Activated T-cell treated with anti-CD3 and anti-CD28 coated beads, Interleukin-2, amount 50 U/mL, for 4 hours (primary cell): ENCODE data around the gene ARSG. TPM values are rescaled to one million over a fixed set of nuclear protein-coding genes. Genes with fewer than 3 reads are reported as not detected.
"Not testable (repeated sequence)": the region's sequence is repeated elsewhere in the genome, so short reads cannot be mapped to it uniquely, and the experiment has no call there.

Experiments used
- ATAC-seq, 2 donors: fragments of 200-7000 bp; cut with Tn5 transposase; one replicate each; pipeline ENCODE4 v1.10.0; 2021
- DNase-seq: peaks from one replicate; pipeline ENCODE4 v3.0.0-alpha.2; 2020
- H3K27me3 Mint-ChIP-seq: one replicate; pipeline ENCODE4 v1.8.0; 2021; ENCODE audit warnings: low read depth, mixed read lengths
- H3K36me3 Mint-ChIP-seq: one replicate; pipeline ENCODE4 v1.8.0; 2022; ENCODE audit warnings: mixed read lengths; ENCODE audit not compliant: insufficient read depth
- H3K4me1 Mint-ChIP-seq: one replicate; pipeline ENCODE4 v1.8.0; 2021; ENCODE audit warnings: low read depth, mixed read lengths
- H3K4me3 Mint-ChIP-seq: one replicate; pipeline ENCODE4 v1.8.0; 2021; ENCODE audit warnings: mild to moderate bottlenecking, moderate library complexity, mixed read lengths
- H3K9me3 Mint-ChIP-seq: one replicate; pipeline ENCODE4 v1.8.0; 2021; ENCODE audit warnings: mixed read lengths
- total RNA-seq, 3 donors: library from RNA; stranded (reverse); gene quantifications; one replicate each; pipeline ENCODE4 v1.2.1, GENCODE V29; 2021

ARSG gene
- total RNA-seq, 3 donors from 2014 or later = 3.2 to 4.6 (median 4.5) TPM

- DNase-seq = peak; percentile 39
- Mint-ChIP-seq H3K9me3 (peaks cover 12% of the 10 kb centered on the region), H3K4me3 (peak overlapping the region; percentile 92), H3K4me1 (peaks cover 20% of the 10 kb centered on the region)
- not testable (repeated sequence) for H3K27me3 Mint-ChIP-seq, H3K36me3 Mint-ChIP-seq
- peak; percentile 75 to 77 for ATAC-seq
These were observed 122.6 kb downstream of the ARSG start for GRCh38 chr17:68413597-68414560.

- H3K4me3 Mint-ChIP-seq = peak overlapping the region; percentile 92
- peaks cover 12% of the 10 kb centered on the region for H3K9me3 Mint-ChIP-seq
- not testable (repeated sequence) for H3K36me3 Mint-ChIP-seq, DNase-seq, H3K27me3 Mint-ChIP-seq, ATAC-seq
- peaks cover 20% of the 10 kb centered on the region for H3K4me1 Mint-ChIP-seq
These were observed 123.6 kb downstream of the ARSG start for GRCh38 chr17:68414901-68415300.

- H3K4me3 Mint-ChIP-seq = no peak overlapping the region
- peaks cover 20% of the 10 kb centered on the region for H3K4me1 Mint-ChIP-seq
- H3K36me3 Mint-ChIP-seq = peaks cover 24% of the 10 kb centered on the region
- ATAC-seq (no peak), DNase-seq (no peak)
- H3K27me3 Mint-ChIP-seq = no peaks in the 10 kb centered on the region
- H3K9me3 Mint-ChIP-seq = peaks cover 12% of the 10 kb centered on the region
These were observed 126.0 kb downstream of the ARSG start for GRCh38 chr17:68417317-68417716.

- Mint-ChIP-seq H3K4me3 (no peak overlapping the region), H3K36me3 (peaks cover 24% of the 10 kb centered on the region), H3K27me3 (no peaks in the 10 kb centered on the region), H3K9me3 (peaks cover 12% of the 10 kb centered on the region), H3K4me1 (peaks cover 19% of the 10 kb centered on the region)
- DNase-seq = no peak
- ATAC-seq = no peak
These were observed 127.6 kb downstream of the ARSG start for GRCh38 chr17:68418876-68419275.

- peaks cover 24% of the 10 kb centered on the region for H3K36me3 Mint-ChIP-seq
- no peak overlapping the region for H3K4me3 Mint-ChIP-seq
- no peak for DNase-seq
These were observed 128.8 kb downstream of the ARSG start for GRCh38 chr17:68420065-68420464.

GRCh38 chr17:68421486-68421885 is 130.2 kb downstream of the ARSG start:
- no peak for DNase-seq
- H3K27me3 Mint-ChIP-seq = no peaks in the 10 kb centered on the region
- H3K36me3 Mint-ChIP-seq = peaks cover 24% of the 10 kb centered on the region
- H3K4me1 Mint-ChIP-seq = peaks cover 2% of the 10 kb centered on the region
- no peak for ATAC-seq
- H3K4me3 Mint-ChIP-seq = no peak overlapping the region
- peaks cover 4% of the 10 kb centered on the region for H3K9me3 Mint-ChIP-seq

More at GRCh38 chr17:68420065-68420464, 128.8 kb downstream of the ARSG start:
- no peak for ATAC-seq
- Mint-ChIP-seq H3K4me1 (peaks cover 7% of the 10 kb centered on the region), H3K27me3 (no peaks in the 10 kb centered on the region), H3K9me3 (peaks cover 12% of the 10 kb centered on the region)

GRCh38 chr17:68422821-68423220 is 131.5 kb downstream of the ARSG start:
- Mint-ChIP-seq H3K4me1 (no peaks in the 10 kb centered on the region), H3K36me3 (peaks cover 24% of the 10 kb centered on the region), H3K4me3 (no peak overlapping the region), H3K27me3 (no peaks in the 10 kb centered on the region), H3K9me3 (no peaks in the 10 kb centered on the region)
- no peak for DNase-seq
- no peak for ATAC-seq

- no peaks in the 10 kb centered on the region for H3K4me1 Mint-ChIP-seq
- no peak for DNase-seq
- no peak for ATAC-seq
These were observed 132.0 kb downstream of the ARSG start for GRCh38 chr17:68423251-68423650.

GRCh38 chr17:68424203-68424602 is 132.9 kb downstream of the ARSG start:
- Mint-ChIP-seq H3K9me3 (no peaks in the 10 kb centered on the region), H3K27me3 (no peaks in the 10 kb centered on the region), H3K4me3 (no peak overlapping the region), H3K36me3 (peaks cover 22% of the 10 kb centered on the region), H3K4me1 (no peaks in the 10 kb centered on the region)
- DNase-seq (no peak), ATAC-seq (no peak)

More at GRCh38 chr17:68423251-68423650, 132.0 kb downstream of the ARSG start:
- Mint-ChIP-seq H3K27me3 (no peaks in the 10 kb centered on the region), H3K36me3 (peaks cover 21% of the 10 kb centered on the region), H3K4me3 (no peak overlapping the region), H3K9me3 (no peaks in the 10 kb centered on the region)

- DNase-seq (no peak), ATAC-seq (no peak)
- no peaks in the 10 kb centered on the region for H3K27me3 Mint-ChIP-seq
- H3K9me3 Mint-ChIP-seq = no peaks in the 10 kb centered on the region
- peaks cover 20% of the 10 kb centered on the region for H3K36me3 Mint-ChIP-seq
- H3K4me1 Mint-ChIP-seq = no peaks in the 10 kb centered on the region
- no peak overlapping the region for H3K4me3 Mint-ChIP-seq
These were observed 133.6 kb downstream of the ARSG start for GRCh38 chr17:68424861-68425260.

- Mint-ChIP-seq H3K27me3 (no peaks in the 10 kb centered on the region), H3K9me3 (no peaks in the 10 kb centered on the region), H3K4me3 (no peak overlapping the region), H3K36me3 (peaks cover 9% of the 10 kb centered on the region), H3K4me1 (no peaks in the 10 kb centered on the region)
- DNase-seq = no peak
- no peak for ATAC-seq
These were observed 134.7 kb downstream of the ARSG start for GRCh38 chr17:68425979-68426378.

GRCh38 chr17:68427575-68427974 is 136.3 kb downstream of the ARSG start:
- ATAC-seq (no peak), DNase-seq (no peak)
- H3K36me3 Mint-ChIP-seq = peaks cover 3% of the 10 kb centered on the region
- H3K4me3 Mint-ChIP-seq = no peak overlapping the region
- H3K4me1 Mint-ChIP-seq = peaks cover 5% of the 10 kb centered on the region
- H3K27me3 Mint-ChIP-seq = no peaks in the 10 kb centered on the region
- no peaks in the 10 kb centered on the region for H3K9me3 Mint-ChIP-seq

GRCh38 chr17:68428498-68429172 is 137.3 kb downstream of the ARSG start:
- Mint-ChIP-seq H3K4me3 (no peak overlapping the region), H3K9me3 (no peaks in the 10 kb centered on the region), H3K36me3 (peaks cover 7% of the 10 kb centered on the region), H3K27me3 (no peaks in the 10 kb centered on the region), H3K4me1 (peaks cover 5% of the 10 kb centered on the region)
- ATAC-seq (no peak), DNase-seq (no peak)

GRCh38 chr17:68429881-68430280 is 138.6 kb downstream of the ARSG start:
- Mint-ChIP-seq H3K4me3 (no peak overlapping the region), H3K27me3 (no peaks in the 10 kb centered on the region), H3K4me1 (peaks cover 5% of the 10 kb centered on the region), H3K9me3 (no peaks in the 10 kb centered on the region), H3K36me3 (peaks cover 7% of the 10 kb centered on the region)
- ATAC-seq (no peak), DNase-seq (no peak)
